Measurements from ENCODE around the gene TAP2. TPM values are rescaled to one million over a fixed set of nuclear protein-coding genes. Genes with fewer than 3 reads are reported as not detected.

Gene TAP2
- total and polyA plus RNA-seq, 2 of the 13 experiments (the other 11 are each of a cell fraction or from before 2014, with no cell fraction given): 10.3 to 17.6 TPM

- TF ChIP-seq, protein P1, sequence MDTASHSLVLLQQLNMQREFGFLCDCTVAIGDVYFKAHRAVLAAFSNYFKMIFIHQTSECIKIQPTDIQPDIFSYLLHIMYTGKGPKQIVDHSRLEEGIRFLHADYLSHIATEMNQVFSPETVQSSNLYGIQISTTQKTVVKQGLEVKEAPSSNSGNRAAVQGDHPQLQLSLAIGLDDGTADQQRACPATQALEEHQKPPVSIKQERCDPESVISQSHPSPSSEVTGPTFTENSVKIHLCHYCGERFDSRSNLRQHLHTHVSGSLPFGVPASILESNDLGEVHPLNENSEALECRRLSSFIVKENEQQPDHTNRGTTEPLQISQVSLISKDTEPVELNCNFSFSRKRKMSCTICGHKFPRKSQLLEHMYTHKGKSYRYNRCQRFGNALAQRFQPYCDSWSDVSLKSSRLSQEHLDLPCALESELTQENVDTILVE (CRISPR knock-in tag; IDR thresholded peaks at IDR 0.05): no peak
- TF ChIP-seq ZNF253 (CRISPR knock-in tag; IDR thresholded peaks at IDR 0.05; ENCODE audit: borderline replicate concordance): no peak
- TF ChIP-seq RFX5 (IDR thresholded peaks at IDR 0.05; ENCODE audit: low read depth, low read length): 0 out of 2 replicates have a peak, but pooled peaks have one; percentile 4
- TF ChIP-seq DNMT3B (CRISPR knock-in tag; conservative IDR thresholded peaks at IDR 0.05): 0 out of 2 replicates have a peak, but pooled peaks have one; percentile 42
- TF ChIP-seq ZNF136 (CRISPR knock-in tag; IDR thresholded peaks at IDR 0.05; ENCODE audit: low read depth): 0 out of 2 replicates have a peak, but pooled peaks have one; percentile 16
- TF ChIP-seq TERF1 (CRISPR knock-in tag; IDR thresholded peaks at IDR 0.05): no peak
- no peak for TF ChIP-seq PREB (CRISPR knock-in tag; IDR thresholded peaks at IDR 0.05)
- TF ChIP-seq HDAC1 (CRISPR knock-in tag; IDR thresholded peaks at IDR 0.05): no peak
- 0 out of 2 replicates have a peak, but pooled peaks have one; percentile 47 for TF ChIP-seq SETDB1 (CRISPR knock-in tag; IDR thresholded peaks at IDR 0.05; ENCODE audit: borderline replicate concordance)
- TF ChIP-seq STAG1 (CRISPR knock-in tag; IDR thresholded peaks at IDR 0.05): peak; percentile 84
- no peak for TF ChIP-seq NFYC (CRISPR knock-in tag; IDR thresholded peaks at IDR 0.05)
- TF ChIP-seq ZNF441 (CRISPR knock-in tag; IDR thresholded peaks at IDR 0.05; ENCODE audit: borderline replicate concordance): no peak
- TF ChIP-seq, protein P2, sequence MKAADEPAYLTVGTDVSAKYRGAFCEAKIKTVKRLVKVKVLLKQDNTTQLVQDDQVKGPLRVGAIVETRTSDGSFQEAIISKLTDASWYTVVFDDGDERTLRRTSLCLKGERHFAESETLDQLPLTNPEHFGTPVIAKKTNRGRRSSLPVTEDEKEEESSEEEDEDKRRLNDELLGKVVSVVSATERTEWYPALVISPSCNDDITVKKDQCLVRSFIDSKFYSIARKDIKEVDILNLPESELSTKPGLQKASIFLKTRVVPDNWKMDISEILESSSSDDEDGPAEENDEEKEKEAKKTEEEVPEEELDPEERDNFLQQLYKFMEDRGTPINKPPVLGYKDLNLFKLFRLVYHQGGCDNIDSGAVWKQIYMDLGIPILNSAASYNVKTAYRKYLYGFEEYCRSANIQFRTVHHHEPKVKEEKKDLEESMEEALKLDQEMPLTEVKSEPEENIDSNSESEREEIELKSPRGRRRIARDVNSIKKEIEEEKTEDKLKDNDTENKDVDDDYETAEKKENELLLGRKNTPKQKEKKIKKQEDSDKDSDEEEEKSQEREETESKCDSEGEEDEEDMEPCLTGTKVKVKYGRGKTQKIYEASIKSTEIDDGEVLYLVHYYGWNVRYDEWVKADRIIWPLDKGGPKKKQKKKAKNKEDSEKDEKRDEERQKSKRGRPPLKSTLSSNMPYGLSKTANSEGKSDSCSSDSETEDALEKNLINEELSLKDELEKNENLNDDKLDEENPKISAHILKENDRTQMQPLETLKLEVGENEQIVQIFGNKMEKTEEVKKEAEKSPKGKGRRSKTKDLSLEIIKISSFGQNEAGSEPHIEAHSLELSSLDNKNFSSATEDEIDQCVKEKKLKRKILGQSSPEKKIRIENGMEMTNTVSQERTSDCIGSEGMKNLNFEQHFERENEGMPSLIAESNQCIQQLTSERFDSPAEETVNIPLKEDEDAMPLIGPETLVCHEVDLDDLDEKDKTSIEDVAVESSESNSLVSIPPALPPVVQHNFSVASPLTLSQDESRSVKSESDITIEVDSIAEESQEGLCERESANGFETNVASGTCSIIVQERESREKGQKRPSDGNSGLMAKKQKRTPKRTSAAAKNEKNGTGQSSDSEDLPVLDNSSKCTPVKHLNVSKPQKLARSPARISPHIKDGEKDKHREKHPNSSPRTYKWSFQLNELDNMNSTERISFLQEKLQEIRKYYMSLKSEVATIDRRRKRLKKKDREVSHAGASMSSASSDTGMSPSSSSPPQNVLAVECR (CRISPR knock-in tag; IDR thresholded peaks at IDR 0.05; ENCODE audit: borderline replicate concordance): peak; percentile 29; the same call in 1 of the 2 replicates
- TF ChIP-seq DMAP1 (CRISPR knock-in tag; IDR thresholded peaks at IDR 0.05): no peak
- TF ChIP-seq, protein P3, sequence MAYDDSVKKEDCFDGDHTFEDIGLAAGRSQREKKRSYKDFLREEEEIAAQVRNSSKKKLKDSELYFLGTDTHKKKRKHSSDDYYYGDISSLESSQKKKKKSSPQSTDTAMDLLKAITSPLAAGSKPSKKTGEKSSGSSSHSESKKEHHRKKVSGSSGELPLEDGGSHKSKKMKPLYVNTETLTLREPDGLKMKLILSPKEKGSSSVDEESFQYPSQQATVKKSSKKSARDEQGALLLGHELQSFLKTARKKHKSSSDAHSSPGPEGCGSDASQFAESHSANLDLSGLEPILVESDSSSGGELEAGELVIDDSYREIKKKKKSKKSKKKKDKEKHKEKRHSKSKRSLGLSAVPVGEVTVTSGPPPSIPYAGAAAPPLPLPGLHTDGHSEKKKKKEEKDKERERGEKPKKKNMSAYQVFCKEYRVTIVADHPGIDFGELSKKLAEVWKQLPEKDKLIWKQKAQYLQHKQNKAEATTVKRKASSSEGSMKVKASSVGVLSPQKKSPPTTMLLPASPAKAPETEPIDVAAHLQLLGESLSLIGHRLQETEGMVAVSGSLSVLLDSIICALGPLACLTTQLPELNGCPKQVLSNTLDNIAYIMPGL (CRISPR knock-in tag; IDR thresholded peaks at IDR 0.05; ENCODE audit: borderline replicate concordance in 1 of 2, low read depth in 1 of 2): peak in 1 of 2 experiments; percentile 32; a peak in 1 of 4 replicates
- peak; percentile 89 for TF ChIP-seq CEBPG (CRISPR knock-in tag; IDR thresholded peaks at IDR 0.05)
- no peak for TF ChIP-seq SUZ12 (IDR thresholded peaks at IDR 0.05; ENCODE audit: low read depth, low read length)
Measured at GRCh38 chr6:32796848-32797776, 41.4 kb downstream of the TAP2 start (continued).
